GM18526 (cell line): ENCODE results near the gene SWI5.

Source experiments
- POLR2A ChIP-seq: IDR thresholded peaks from 3 replicates; pipeline ENCODE4 v1.6.1; 2011; ENCODE audit not compliant: insufficient read length; ENCODE audit errors: extremely low read depth

SWI5 gene

GRCh38 chr9:128260340-128260739 lies 15.7 kb upstream of the SWI5 start:
- no peak for TF ChIP-seq POLR2A

GRCh38 chr9:128262687-128263086 lies 13.4 kb upstream of the SWI5 start:
- TF ChIP-seq POLR2A: no peak

GRCh38 chr9:128265348-128265847 lies 10.7 kb upstream of the SWI5 start:
- TF ChIP-seq POLR2A: no peak

- TF ChIP-seq POLR2A: no peak
Measured at GRCh38 chr9:128266868-128267590, 9.0 kb upstream of the SWI5 start.

DNA sequence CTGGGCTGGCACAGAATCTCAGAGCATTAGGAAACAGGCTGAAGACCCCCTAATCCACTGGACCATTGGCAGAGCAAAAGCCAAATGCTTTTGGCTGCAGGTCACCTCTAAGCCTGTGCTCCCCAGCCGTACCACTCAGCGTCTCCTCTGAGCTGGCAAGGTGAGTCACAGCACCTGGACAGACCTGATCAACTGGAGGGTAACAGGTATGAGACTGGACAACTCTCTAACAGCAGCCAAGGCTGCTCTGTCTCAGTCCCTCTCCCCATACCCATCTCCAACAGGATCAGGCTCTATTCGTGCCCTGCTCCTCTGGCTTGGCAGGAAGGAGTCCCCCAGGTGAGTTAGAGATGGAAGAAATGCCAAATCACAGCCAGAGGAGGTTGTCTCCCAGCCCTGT lies 5.0 kb upstream of the SWI5 start:
- no peak for TF ChIP-seq POLR2A

GRCh38 chr9:128271512-128271911 lies 4.6 kb upstream of the SWI5 start:
- no peak for TF ChIP-seq POLR2A

DNA sequence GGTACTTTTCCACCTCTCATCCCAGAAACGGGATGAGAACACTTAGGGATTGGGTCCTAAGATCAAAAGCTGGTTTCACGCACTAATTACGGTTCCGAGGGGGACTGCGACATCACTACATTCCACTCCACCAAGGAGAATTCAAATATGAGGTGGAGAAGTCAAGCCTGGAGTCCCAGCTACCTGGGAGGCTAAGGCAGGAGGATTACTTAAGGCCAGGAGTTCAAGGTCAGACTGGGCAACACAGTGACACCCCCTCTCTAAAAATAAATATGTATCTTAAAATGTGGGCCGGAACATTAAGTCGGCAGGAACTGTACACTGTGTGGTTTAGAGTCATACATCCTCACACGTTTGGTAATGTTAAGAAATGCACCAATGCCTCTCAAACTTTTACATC lies 1.8 kb upstream of the SWI5 start:
- no peak for TF ChIP-seq POLR2A

GRCh38 chr9:128275198-128276007 lies 673 bp upstream of the SWI5 start, which contains the start of gene GOLGA2:
TSS of gene GOLGA2 (minus strand) at chr9:128276007. CDS start at chr9:128275976, 31 bp downstream.
- TF ChIP-seq POLR2A: peak; percentile 28

DNA sequence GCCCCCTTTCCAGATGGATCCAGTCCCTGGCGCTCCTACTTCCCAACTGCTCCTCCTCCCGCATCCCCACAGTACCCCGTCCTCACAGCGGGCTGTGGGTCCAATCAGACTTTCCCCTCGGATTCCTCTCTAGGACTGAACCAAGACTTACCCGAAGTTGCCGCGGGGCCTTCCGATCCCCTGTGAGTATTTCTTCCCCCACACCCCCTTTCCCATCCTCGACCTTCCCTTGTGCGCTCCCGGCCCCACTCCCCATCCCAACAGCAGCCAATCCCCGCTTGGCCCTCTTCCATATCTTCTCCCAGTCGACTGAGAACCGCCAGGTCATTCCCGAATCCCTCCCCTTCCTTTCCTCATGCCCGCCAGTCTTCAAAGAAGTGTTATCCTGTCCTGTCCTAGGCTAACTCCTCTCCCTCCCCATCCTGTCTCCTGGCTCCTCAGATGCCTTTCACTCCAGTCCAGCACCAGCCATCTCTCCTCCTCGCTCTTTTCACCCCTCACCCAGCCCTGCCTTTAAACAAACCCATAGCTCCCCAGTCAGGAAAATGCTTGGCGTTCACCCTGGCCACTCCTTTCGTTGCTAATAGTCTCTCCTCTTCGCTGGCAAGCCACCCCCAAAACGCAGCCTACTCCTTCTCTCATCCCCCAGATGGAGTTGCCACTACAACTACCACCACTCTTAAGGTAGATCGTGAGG lies 646 bp downstream of the SWI5 start:
- TF ChIP-seq POLR2A: no peak

DNA sequence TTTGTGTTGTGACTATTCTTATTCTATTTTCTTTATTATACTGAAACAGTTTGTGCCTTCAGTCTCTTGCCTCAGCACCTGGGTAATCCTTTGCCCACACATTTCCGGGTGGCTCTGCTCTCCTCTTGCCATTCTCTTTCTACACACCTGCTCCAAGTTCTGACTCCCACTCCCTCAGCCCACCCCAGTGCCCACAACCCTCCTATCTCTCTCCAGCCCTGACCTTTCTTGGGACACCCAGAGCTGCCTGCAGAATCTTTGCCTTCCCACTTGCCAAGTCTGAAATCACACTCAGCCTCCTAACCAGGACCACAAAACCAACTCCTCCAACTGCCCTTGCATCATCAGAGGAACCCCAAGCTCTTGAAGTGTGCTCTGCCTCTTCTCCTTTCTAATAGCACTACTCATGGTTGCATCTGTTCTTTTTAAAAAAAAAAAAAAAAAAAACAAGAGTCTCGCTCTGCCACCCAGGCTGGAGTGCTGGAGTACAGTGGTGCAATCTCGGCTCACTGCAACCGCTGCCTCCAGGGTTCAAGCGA lies 4.1 kb downstream of the SWI5 start:
- TF ChIP-seq POLR2A: no peak

DNA sequence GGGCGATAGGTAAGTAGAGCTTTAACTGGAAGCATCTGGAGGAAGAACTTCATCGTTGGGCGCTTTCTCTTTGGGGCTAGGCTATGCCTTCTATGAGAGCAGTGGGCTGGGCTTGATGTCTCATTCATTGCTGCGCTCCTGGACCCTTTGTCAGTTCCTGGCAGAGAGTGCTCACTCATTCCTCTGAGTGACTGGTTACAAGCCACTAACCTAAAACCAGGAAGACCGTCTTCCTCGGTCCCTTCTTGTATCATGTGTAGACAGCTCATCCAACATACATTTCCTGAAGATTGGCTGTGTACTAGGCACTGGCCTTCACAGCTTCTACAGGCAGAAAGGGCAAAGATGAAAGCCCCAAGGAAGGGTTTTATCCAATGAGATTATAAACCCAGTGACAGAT lies 6.4 kb downstream of the SWI5 start:
- no peak for TF ChIP-seq POLR2A

GRCh38 chr9:128285033-128285784 lies 9.1 kb downstream of the SWI5 start:
- no peak for TF ChIP-seq POLR2A

DNA sequence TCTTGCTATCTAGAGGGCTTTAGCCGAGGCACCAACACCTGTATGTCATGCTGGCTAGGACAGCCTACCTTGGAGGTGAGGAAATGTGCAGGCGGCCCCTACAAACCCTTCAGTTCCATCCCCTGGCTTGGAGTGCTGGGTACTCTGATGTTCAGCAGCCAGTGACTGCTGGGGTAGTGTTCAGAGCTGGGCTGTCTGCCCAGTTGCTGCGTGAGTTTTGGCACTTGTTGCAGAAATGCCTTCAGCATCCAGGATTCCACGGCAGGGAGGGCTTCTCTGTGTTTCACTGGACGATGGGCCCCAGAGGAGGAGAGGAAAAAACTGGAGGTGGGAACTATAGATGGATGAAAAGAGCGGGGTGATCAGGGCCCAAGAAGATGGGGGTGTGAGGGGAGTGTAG lies 10.4 kb downstream of the SWI5 start:
- TF ChIP-seq POLR2A: no peak

DNA sequence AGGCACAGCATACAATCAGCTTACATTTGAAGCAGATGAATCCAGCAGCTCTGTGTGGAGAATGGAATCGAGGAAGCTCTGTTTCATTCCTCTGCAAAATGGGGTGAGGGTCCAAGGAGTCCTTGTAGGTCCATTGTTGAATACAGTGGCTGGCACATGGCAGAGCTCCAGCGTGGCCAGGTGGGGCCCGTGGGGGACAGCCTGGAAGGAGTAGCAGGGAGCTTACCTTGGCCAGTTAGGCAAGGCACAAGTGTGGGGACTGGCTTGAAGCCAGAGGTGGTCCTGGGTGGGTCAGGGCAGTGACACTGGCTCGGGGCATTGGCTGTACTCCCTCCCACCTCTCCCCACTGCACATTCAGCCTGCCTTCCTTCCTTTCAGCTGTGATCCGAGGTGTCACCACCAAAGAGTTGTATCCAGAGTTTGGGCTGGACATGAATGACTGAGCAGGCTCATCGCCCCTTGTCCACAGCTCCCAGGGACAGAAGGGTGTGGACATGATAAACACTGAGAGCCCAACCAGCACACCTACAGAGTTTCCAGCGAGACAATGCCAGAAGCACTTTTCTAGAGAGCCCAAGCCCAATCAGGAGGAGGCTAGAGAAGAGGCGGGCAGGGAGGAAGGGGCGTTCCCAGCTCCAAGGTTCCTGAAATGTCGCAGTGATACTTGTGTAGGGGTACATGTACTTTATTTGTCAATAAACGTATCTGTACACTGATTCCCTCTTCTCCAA lies 12.4 kb downstream of the SWI5 start:
- no peak for TF ChIP-seq POLR2A
